GM21723 (cell line): Measurements from ENCODE around the gene PRX.
"Not testable (repeated sequence)": the region's sequence is repeated elsewhere in the genome, so short reads cannot be mapped to it uniquely, and the experiment has no call there.

Experiments
- ATAC-seq: cut with Tn5 transposase; IDR thresholded peaks from one replicate; pipeline ENCODE4 v1.9.1; 2021; ENCODE audit warnings: mild to moderate bottlenecking, moderate library complexity; ENCODE audit not compliant: unreplicated experiment

PRX gene

GRCh38 chr19:40390084-40390742 is 23.0 kb downstream of the PRX start, which contains the start of gene HIPK4:
Gene HIPK4 (minus strand): TSS chr19:40390181. CDS start chr19:40389902, 279 bp downstream.
- ATAC-seq: no peak

- no peak for ATAC-seq
Measured at GRCh38 chr19:40389404-40390083, 23.6 kb downstream of the PRX start.

GRCh38 chr19:40388481-40388880 is 24.7 kb downstream of the PRX start:
- ATAC-seq: no peak

- ATAC-seq: no peak
Measured at GRCh38 chr19:40387155-40387554, 26.0 kb downstream of the PRX start.

GRCh38 chr19:40383668-40384248 is 29.4 kb downstream of the PRX start:
- no peak for ATAC-seq

GRCh38 chr19:40381321-40381720 is 31.9 kb downstream of the PRX start:
- no peak for ATAC-seq

- ATAC-seq: no peak
Measured at GRCh38 chr19:40380199-40381037, 32.8 kb downstream of the PRX start.

GRCh38 chr19:40379446-40380198 is 33.6 kb downstream of the PRX start:
- ATAC-seq: no peak

GRCh38 chr19:40378509-40378908 is 34.7 kb downstream of the PRX start:
- ATAC-seq: no peak

- no peak for ATAC-seq
Measured at GRCh38 chr19:40377876-40378385, 35.2 kb downstream of the PRX start.

- ATAC-seq: no peak
Measured at GRCh38 chr19:40376286-40376862, 36.8 kb downstream of the PRX start.

- no peak for ATAC-seq
Measured at GRCh38 chr19:40374084-40374483, 39.1 kb downstream of the PRX start.

- no peak for ATAC-seq
Measured at GRCh38 chr19:40371802-40372122, 41.4 kb downstream of the PRX start.

GRCh38 chr19:40370997-40371801 is 42.0 kb downstream of the PRX start:
- no peak for ATAC-seq

- ATAC-seq: not testable (repeated sequence)
Measured at GRCh38 chr19:40370253-40370652, 42.9 kb downstream of the PRX start.

GRCh38 chr19:40369797-40370196 is 43.4 kb downstream of the PRX start:
- ATAC-seq: no peak

GRCh38 chr19:40367577-40368434 is 45.4 kb downstream of the PRX start:
- ATAC-seq: no peak
